ENCODE data around the gene RHEBL1. TPM values are rescaled to one million over a fixed set of nuclear protein-coding genes. Genes with fewer than 3 reads are reported as not detected.

RHEBL1 gene
- total and polyA plus RNA-seq, 3 donors from 2014 or later = 1.5 to 5.9 (median 1.7) TPM

- peaks cover 43% of the 10 kb centered on the region for H3K4me1 ChIP-seq
Observed at GRCh38 chr12:49059299-49060171, 10.2 kb downstream of the RHEBL1 start.

GRCh38 chr12:49059045-49059298, 10.8 kb downstream of the RHEBL1 start:
- Histone ChIP-seq H3K36me3 (ENCODE audit: low read depth, missing control alignments) (no peaks in the 10 kb centered on the region), H3K27ac (peak overlapping the region; percentile 96 to 98), H3K4me3 (peak overlapping the region; percentile 92 to 100), H3K4me1 (peaks cover 43% of the 10 kb centered on the region), H3K27me3 (no peaks in the 10 kb centered on the region), H3K9me3 (no peaks in the 10 kb centered on the region)
- TF ChIP-seq, protein P1, sequence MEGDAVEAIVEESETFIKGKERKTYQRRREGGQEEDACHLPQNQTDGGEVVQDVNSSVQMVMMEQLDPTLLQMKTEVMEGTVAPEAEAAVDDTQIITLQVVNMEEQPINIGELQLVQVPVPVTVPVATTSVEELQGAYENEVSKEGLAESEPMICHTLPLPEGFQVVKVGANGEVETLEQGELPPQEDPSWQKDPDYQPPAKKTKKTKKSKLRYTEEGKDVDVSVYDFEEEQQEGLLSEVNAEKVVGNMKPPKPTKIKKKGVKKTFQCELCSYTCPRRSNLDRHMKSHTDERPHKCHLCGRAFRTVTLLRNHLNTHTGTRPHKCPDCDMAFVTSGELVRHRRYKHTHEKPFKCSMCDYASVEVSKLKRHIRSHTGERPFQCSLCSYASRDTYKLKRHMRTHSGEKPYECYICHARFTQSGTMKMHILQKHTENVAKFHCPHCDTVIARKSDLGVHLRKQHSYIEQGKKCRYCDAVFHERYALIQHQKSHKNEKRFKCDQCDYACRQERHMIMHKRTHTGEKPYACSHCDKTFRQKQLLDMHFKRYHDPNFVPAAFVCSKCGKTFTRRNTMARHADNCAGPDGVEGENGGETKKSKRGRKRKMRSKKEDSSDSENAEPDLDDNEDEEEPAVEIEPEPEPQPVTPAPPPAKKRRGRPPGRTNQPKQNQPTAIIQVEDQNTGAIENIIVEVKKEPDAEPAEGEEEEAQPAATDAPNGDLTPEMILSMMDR (IDR thresholded peaks at IDR 0.05) = no peak
- no peak for TF ChIP-seq POLR2A (IDR thresholded peaks at IDR 0.05)
- 0% methylated on average over 1 of the region's 1 CpG for WGBS, 2 donors
- DNase-seq = peak; percentile 22
- intact Hi-C loops (cut with DNase I; ENCODE audit: low total_unique reads) = no loop called here

More at GRCh38 chr12:49059299-49060171, 10.2 kb downstream of the RHEBL1 start:
- TF ChIP-seq, protein P1 (IDR thresholded peaks at IDR 0.05) = no peak
- TF ChIP-seq POLR2A (IDR thresholded peaks at IDR 0.05) = no peak
- peak overlapping the region; percentile 96 to 98 for H3K27ac ChIP-seq
- WGBS, 2 donors = 0% methylated on average over 18 to 31 of the region's 70 CpGs
- H3K4me3 ChIP-seq = peak overlapping the region; percentile 92 to 100
- DNase-seq = peak; percentile 34
- no peaks in the 10 kb centered on the region for H3K36me3 ChIP-seq (ENCODE audit: low read depth, missing control alignments)
- intact Hi-C loops (cut with DNase I; ENCODE audit: low total_unique reads) = no loop called here
- H3K9me3 ChIP-seq = no peaks in the 10 kb centered on the region
- H3K27me3 ChIP-seq = no peaks in the 10 kb centered on the region

DNA sequence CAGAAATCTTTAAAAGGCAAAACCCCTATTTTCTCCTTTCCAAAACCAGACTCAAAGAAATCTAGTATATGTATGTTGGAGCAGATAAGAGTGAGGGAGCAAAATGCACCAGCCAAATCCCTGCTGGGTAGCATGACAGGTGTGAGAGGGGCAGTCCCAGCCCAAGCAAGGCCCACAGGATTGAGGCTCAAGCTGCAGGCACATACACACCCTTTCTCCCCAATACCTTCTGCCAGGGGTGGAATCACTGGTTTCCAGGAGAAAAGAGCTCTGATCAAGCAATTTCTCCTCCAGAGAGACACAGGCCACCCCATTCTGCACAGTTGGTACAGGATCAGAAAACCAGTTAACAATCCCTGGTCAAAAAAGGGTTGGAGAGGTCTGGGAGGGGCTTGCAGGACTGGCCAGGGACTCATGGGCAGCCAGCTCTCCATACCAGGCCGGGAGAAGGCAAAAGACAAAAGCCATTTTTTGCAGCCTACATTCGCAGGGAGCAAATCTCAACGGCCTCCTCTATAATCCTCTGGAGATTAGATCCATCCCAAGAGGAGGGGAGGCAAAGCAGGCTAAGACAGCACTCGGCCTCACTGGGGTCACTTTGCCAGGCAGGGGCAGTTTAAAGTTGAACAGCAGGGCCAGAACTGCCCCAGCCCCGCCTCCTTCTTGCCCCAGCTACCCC, 11.3 kb downstream of the RHEBL1 start:
- peaks cover 39% of the 10 kb centered on the region for H3K4me1 ChIP-seq
- H3K27me3 ChIP-seq = no peaks in the 10 kb centered on the region
- intact Hi-C loops (cut with DNase I; ENCODE audit: low total_unique reads) = no loop called here
- 1 to 6% methylated on average over 3 to 5 of the region's 5 CpGs for WGBS, 2 donors
- peak overlapping the region; percentile 92 to 100 for H3K4me3 ChIP-seq
- TF ChIP-seq POLR2A (IDR thresholded peaks at IDR 0.05) = no peak
- TF ChIP-seq, protein P1 (IDR thresholded peaks at IDR 0.05) = no peak
- H3K9me3 ChIP-seq = no peaks in the 10 kb centered on the region
- no peak for DNase-seq
- no peaks in the 10 kb centered on the region for H3K36me3 ChIP-seq (ENCODE audit: low read depth, missing control alignments)
- H3K27ac ChIP-seq = peak overlapping the region; percentile 96 to 98

DNA sequence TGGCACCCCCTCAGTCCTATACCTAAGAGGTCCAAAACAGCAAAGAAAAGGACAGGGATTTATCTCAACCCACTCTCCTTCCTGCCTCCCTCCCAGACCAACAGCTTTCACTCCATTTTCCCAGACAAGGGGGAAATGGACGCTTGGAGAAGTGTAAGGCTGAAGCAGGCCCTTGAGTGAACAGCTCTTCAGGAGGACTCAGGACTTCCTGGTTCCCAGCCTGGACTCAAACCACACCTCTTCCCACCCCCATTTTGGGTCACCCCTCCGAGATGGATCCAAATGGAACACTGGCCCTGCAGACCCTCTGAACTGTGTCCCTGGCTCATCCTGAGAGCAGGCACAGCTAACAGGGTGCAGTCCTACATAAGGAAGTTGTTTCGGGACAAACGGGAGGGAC, 11.9 kb downstream of the RHEBL1 start:
- H3K9me3 ChIP-seq = no peaks in the 10 kb centered on the region
- TF ChIP-seq, protein P1 (IDR thresholded peaks at IDR 0.05) = no peak
- TF ChIP-seq POLR2A (IDR thresholded peaks at IDR 0.05) = no peak
- DNase-seq = no peak
- intact Hi-C loops (cut with DNase I; ENCODE audit: low total_unique reads) = no loop called here
- peak overlapping the region in 1 of 2 donors; percentile 36 for H3K27ac ChIP-seq
- H3K4me1 ChIP-seq = peaks cover 39% of the 10 kb centered on the region
- 12 to 18% methylated on average over 4 of the region's 4 CpGs for WGBS, 2 donors
- H3K4me3 ChIP-seq = peak overlapping the region; percentile 92 to 100
- H3K27me3 ChIP-seq = no peaks in the 10 kb centered on the region
- no peaks in the 10 kb centered on the region for H3K36me3 ChIP-seq (ENCODE audit: low read depth, missing control alignments)

Measured in testis (tissue), 3 donors.